Activated CD8-positive, alpha-beta memory T cell treated with anti-CD3 and anti-CD28 coated beads, Interleukin-2, amount 50 U/mL, for 4 hours (primary cell): ENCODE results near the gene C1orf174.

Source experiments
- DNase-seq: peaks from one replicate; pipeline ENCODE4 v3.0.0-alpha.2; 2020

Gene C1orf174

DNA sequence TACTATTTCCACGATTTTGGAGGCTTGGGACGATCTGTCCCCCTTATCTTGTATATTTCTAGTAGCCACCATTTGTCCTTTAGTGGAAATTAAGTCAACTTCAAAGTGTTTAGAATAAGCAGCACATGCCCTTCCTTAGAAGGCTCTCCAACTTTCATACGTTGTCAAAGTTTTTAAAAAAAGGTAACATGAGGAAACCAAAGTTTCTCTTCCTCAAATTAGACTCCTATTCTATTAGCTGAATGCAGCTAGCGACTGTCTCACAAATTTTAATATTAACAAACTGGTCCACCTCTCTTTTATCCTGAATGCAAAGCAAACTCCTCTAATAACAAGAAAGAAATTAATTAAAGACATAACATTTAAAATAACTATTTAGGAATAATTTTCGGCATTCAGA lies 6.9 kb downstream of the C1orf174 start:
- DNase-seq: no peak

DNA sequence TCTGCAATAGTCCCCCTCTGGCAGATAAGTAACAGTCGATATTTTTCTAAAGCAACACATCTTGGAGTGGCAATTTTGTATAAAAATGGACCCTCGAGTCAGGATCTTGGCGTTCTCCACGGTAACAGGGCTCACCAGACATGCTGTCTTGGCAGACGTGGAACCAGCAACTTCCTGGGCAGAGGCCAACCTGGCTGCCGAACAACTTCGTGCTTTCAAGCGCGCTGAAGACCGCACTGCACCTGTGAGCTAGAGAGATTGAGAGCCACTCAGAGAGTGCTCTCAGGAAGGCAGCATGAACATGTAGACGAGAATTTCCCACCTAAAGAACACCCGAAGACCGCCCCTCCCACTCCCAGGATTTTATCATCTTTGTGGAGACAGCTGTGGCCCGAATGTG lies 7.3 kb downstream of the C1orf174 start:
- DNase-seq: no peak

DNA sequence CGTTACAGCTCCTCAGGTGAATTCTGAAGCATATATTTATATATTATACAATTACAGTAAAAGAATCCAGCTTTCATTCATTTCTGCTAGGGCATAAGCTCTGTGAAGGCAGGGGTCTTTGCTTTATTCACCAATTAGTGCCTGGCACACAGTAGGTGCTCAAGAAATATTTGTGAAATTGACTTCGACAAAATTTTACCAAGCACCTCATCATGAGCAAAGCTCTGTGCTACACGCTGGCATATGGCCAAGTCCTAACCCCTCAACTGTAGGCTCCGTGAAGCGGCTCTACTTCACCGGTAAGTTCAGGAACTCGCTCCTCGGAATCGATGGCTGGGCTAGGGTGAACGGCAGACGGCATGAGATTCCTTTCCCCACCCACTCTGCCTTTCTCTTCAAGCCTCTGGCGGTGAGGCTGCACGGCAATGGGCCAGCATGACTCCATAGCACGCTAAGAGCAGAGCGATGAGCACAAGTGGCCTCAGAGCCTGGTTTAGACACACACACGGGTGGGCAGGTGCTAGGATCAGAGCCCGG lies 8.7 kb downstream of the C1orf174 start:
- DNase-seq: no peak

DNA sequence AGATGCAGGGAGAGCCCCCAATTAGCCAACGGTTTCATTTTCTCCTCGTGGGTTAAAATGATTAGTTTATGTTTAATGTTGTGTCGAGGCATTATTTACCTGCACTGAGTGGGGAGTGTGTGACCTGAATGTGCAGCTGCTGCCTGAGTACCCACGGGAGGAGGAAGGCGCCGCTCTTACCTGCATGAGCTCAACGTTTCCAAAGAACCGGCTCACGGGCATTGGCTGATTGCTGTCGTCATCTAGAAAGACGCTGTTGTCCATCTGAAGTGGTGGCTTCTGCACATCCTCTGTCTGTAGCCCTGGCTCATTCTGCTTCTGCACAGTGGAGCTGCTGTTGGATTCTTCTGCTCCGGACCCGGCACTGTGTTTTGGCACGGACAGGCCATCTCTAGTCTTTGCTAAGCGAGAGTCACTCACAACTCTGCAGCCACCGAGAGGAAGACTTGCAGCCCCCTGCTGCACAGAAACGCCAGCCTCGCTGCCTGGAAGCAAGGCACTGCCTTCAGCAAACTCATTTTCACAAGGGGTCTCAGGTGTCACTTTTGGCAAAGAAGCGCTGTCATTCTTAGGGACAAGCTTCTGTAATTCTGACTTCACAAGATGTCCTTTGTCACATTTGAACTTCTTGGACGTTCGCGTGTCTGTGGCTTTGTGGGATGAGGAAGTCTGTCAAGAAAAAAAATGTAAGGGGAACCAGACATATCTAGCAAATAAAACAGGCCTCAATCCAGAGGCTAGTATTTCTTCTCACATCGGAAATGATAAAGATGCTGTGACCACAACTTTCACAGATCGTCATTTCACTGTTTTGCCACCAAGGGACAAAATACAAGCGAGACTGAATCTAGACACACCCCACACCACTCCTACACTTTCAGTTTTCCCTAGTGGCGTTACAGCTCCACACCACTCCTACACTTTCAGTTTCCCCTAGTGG lies 9.4 kb downstream of the C1orf174 start:
- DNase-seq: no peak

DNA sequence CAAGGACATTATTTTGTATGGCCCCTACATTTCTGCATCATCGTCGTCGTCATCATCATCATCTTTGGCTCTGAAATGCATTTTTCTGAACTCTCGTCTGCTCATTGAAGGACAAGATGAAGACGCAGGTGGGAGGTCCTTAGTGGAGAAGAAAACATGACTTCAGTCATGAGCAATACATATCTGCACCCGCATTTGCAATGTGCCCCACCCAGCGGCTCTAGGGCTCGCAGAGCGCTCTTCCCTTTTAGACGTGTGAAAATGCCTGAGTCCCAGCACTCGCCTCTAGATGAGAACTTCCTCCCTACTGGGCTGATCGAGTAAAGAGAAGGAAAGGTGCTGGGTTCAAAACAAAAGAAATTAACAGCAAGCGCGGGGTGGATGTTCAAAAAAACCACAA lies 10.1 kb downstream of the C1orf174 start:
- no peak for DNase-seq

DNA sequence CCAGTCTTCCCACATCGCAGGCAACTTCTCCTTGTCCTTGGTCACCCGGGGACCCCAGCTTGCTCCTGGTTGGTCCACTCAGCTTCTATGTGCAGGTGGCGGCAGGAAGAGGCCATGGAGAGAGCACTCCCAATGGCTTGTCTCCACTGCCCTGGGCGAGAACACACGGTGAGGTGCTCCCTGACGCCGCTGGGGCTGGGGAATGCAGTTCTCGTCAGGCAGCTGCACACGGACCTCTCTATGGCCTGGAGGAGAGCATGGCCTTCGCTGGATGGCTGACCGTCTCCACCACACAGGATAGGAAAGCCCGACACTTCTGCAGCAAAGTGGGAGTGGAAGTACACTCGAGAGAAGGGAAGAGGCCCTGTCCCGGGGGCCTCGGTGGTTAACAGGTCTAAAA lies 11.8 kb downstream of the C1orf174 start:
- no peak for DNase-seq

DNA sequence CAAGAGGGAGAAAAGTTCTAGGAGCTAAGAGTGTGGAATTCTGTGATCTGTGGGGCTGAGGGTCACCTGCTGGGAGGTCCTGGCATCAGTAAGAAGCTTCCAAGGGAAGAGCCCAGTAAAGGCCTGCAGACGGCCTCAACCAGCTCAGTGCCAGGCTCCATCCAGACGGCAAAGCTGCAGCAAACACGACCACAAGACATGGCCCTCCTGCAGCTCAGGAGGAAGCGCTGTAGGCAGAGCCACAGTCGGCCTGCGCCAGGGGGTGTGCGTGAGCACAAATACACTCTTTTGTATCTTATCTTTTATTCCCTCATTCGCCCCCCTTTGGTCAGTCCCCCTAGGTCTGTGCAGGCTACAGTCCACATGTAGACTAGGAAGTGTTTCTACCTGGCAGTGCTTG lies 13.4 kb downstream of the C1orf174 start:
- no peak for DNase-seq

DNA sequence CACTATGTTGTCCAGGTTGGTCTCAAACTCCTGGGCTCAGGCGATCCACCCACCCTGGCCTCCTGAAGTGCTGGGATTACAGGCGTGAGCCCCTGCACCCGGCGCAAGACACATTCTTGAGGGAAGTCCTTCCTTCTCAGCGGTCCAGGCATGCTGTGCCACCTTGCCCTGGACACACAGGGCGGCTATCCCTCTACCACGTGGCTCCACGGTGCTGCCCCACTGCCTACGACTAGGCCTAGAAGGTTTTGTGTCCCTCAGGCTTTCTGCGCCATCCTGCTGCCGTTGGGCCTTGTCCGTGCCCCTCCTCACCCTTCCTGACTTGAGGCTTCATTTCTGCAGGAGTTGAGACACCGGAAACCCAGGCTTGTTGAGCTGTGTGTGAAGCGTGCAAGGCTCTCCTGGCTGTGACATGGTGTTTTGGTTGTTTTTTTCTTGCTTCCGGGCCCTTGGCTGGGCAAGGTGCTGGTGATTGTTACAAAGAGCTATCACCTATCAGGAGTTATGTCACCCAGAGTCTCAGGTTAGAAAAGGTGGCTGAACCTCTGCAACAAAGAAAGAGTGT lies 13.9 kb downstream of the C1orf174 start:
- no peak for DNase-seq

DNA sequence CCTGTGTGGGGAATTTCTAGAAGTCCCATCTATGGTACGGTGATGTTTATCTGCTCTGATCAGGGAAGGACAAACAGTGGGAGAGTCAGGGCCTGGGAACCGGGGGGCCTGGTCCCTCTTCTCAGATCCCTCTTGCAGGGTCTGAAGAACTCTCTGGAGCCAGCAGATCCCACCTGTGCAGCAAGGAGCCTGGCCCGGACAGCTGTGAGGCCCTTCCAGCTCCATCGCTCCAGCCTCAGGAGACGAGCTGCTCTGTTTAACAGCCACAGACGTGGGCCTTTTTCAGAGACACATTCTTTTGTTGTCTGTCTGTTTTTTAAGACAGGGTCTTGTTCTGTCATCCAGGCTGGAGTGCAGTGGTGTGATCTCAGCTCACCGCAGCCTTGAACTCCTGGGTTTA lies 14.5 kb downstream of the C1orf174 start:
- DNase-seq: no peak

DNA sequence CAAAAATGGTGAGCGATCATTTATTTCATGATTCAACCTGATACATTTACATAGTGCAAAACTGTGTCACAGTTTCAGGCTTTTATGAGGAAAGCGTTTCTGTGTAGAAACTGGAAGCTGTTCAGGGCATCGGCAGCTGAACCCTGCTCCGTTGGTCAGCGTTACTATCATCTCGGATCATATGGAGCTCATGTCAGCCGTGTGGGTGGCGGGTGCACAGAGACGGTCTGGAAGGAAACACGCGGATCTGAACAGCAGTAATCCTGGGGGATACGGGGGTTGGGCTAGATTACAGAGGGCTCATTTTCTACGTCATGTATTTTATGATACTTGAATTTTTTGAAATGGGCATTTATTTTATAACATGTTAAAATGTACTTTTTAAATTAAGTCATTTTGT lies 15.1 kb downstream of the C1orf174 start:
- no peak for DNase-seq

DNA sequence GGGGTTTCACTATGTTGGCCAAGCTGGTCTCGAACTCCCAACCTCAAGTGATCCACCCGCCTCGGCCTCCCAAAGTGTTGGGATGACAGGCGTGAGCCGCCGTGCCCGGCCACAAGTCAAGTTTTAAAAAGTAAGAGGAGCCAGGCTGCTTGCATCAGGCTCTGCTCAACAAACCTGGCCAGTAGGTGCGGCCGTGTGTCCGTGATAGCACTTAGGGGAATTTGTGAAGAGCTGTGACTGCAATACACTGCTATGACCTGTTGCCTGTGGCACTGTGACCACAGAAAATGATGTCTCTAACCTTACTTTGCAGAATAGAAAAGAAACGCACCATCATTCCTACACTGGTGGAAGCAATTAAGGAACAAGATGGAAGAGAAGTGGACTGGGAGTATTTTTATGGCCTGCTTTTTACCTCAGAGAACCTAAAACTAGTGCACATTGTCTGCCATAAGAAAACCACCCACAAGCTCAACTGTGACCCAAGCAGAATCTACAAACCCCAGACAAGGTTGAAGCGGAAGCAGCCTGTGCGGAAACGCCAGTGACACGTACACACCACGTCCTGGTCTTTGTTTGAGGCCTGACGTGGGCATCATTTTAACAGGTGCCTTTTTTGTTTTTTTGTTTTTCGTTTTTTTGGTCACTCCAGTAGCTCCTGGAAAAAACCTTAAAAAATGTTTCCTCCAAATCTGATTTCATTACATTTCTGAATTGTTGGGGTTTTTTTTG lies 16.7 kb downstream of the C1orf174 start:
- DNase-seq: no peak

DNA sequence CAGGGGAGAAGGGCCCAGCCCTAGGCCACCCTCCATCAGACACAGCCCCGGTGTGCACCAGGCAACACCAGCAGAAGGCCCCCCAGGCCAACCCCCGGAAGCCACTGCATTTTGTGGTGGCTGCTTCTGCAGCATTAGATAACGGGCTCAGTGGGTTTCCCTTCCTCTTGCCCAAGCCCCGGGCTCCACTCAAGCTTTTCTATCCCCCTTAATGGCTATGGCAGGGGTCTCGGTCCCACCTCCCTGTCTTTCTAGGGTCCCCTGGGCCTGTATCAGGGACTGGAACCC lies 18.9 kb downstream of the C1orf174 start:
- no peak for DNase-seq

DNA sequence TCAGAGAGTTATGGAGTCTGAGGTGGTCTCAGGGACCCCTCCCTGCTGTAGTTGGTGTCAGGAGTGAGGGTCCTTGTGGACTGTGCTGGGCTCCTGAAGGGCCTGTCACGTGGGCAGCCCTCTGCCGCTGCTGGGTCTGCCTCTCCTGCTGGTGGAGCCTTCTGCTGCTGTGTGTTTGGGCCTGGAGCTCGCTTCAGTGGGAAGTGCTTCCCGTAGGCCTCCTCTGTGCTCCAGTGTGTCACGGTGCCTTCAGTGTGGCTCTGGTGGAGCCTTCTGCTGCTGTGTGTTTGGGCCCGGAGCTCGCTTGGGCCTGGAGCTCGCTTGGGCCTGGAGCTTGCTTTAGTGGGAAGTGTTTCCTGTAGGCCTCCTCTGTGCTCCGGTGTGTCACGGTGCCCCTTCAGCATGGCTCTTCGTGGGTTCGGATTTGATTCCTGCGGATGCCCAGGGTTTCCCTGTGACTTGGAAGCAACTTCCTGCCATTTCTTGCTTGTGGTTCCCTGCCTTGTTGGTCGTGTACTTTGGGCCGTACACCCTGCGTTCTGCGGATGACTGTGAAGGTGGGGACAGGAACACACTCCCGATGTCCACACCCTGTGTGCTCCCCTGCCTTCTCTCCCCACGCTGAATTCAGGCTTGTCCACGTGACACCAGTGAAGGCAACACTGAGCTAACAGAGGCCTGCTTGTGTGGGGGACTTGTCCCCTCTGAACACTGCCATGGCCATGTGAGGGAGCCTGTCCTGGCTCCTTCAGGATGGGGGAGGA lies 19.5 kb downstream of the C1orf174 start:
- no peak for DNase-seq

DNA sequence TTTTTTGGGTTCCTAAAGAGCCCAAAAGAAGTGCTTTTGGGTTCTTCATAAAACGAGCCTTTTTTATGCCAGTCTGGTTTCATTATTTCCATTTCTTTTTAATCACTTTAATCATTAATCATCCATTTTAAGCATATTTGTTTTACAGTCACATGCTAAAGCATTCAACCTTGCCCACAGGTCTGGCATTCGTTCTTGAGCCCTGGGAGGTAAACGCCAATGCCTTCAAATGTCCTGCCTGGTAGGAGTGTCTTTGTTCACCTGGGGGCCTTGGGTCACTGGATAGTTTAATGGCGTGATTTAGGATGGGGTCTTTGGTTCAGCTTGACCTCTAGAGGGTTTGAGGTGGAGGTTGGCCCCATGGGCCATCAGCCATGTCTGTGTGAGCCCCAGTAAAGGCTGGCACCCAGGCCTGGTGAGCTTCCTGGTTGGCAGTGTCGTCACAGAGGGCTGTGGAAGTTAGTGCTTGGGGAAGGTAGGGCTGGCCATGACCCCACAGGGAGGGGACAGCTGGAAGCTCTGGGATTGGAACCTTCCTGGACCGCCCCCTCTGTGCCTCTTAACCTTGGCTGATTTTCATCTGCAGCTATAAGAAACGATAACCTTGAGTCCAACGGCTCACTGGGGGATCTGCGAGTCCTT lies 20.2 kb downstream of the C1orf174 start:
- DNase-seq: no peak

DNA sequence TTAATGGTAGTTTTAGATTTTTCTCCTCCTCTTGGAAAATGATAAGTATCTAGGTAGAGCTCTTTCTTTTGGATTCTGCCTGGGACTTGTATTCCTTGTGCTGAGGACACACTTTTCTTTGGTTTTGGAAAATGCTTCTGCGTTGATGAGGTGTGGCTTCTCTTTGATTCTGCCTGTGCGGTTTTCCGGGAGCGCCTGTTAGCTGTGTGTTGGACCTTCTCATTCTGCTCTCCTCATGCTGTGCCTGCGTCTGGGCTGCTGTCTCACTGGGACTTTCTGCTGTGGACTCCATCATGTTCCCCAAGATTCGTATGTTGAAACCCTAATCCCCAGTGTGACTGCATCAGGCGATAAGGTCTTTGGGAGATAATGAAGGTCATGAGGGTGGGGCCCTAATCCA lies 21.0 kb downstream of the C1orf174 start:
- DNase-seq: no peak

DNA sequence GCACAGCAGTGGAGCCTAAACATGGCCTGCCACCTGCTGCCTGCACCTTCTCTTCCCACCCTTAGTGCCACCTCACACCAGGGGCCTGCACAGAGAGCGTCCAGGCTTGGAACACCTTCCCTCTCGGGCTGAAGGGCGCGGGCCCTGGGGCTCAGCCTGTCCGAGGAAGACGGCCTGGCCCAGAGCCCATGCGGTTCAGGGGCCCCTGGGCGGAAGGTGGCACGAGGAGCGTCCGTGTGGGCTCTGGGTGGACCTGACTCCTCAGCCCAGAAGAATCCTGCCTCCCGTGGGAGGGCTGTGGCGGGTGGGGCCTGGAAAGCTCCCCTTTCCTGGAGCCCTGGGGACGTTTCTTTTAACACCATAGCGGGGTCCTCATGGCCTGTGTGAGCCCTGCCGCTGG lies 23.4 kb downstream of the C1orf174 start:
- DNase-seq: no peak

DNA sequence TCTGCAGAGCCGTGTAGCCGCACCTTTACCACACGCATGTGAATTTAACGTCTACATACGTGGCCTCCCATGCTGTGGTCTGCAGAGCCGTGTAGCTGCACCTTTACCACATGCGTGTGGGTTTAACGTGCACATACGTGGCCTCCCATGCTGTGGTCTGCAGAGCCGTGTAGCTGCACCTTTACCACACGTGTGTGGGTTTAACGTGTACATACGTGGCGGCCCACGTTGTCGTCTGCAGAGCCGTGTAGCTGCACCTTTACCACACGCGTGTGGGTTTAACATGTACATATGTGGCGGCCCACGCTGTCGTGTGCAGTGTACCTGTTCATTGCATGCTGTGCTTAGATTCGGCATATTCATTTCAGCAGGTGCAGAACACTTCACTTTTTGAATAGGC lies 25.3 kb downstream of the C1orf174 start:
- no peak for DNase-seq

DNA sequence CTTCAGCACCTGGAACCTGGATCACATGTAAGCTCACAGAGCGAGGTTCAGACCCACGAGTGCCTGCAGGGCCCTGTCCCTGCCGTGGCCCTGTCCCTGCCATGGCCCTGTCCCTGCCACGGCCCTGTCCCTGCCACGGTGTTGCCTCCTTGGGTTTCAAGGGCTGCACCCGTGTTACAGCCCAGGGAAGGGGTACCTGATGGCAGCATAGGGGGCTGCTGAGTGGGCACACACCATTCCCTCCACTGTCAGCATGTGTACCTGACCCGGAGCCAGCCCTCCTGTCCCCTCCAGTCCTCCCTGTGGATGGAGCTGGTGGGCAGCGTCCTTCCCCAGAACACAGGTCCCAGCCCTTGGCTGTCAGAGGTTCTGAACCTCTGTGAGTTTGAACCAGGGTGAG lies 27.5 kb downstream of the C1orf174 start:
- DNase-seq: no peak

DNA sequence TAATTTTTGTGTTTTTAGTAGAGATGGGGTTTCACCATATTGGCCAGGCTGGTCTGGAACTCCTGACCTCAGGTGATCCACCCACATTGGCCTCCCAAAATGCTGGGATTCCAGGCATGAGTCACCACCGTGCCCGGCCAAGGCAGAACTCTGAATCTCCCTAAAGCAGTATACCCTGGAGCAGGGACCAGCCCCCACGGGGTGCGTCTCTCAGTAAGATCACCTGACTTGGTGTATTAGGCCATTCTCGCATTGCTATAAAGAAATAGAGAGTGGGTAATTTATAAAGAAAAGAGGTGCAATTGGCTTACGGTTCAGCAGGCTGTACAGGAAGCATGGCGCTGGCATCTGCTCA lies 28.6 kb downstream of the C1orf174 start:
- DNase-seq: no peak

DNA sequence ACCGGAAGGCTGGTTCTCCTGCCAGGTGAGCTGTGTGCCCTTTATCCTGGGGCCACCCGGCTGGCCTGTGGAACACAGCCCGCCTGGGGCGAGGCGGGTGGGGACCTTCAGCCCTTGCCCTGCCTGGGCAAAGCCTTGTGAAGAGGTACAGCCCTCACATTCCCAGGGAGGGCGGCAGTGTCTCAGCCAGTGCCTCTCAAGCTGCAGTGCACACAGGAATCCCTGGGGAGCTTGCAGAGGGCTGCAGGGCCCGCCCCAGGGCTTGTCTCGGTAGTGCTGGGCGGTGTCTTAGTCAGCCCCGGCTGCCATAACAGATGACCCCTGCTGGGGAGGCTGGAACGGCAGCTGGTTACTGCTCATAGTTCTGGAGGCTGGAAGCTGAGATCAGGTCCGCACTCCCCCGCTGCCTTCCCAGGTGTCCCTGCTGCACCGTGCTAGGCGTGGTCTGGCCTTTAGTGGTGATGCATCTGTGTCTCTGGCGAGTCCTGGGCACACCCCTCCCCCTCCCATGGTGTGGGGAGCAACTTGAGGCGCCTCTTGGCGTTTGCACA lies 30.2 kb downstream of the C1orf174 start:
- DNase-seq: no peak

DNA sequence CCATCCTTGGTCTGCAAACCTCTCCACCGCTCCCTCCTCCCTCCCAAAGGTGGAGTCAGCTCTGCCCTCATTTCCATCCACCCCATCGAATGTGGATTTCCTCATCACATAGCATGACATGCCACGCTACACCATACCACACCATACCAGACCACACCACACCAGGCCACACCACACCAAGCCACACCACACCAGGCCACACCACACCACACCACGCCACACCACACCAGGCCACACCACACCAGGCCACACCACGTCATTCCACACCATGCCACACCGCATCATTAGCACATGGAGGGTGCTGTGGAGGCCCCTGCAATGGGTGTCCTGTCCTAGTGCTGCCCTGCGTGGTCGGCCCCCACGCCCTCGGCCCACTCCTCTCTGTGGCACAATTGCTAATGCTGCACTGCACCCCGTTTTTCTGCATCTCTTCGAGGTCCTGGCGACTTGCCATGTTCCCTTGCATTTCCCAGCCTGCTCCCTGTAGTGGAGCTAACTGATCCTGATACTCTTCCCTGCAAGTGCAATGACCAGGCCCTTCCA lies 31.5 kb downstream of the C1orf174 start:
- no peak for DNase-seq

DNA sequence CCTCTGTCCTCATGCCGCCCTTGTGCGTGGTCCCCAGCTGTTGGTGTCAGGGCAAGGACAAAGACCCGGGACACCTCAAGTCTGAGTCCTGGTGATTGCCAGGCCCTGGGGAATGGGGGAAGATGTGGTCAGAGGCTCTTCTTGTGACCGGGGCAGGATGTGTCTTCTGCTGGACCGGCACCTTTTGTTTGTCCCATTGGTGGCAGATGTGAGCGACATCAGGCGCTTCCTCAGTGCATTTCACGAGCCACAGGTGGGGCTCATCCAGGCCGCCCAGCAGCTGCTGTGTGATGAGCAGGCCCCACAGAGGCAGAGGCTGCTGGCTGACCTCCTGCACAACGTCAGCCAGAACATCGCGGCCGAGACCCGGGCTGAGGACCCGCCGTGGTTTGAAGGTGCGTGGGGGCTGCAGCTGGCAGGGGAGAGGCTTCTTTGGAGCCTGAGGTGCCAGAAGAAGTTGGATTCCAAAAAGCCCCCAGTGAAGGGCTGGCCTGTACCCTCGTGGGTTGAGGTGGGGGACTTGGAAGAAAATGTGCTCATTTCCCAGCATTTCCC lies 34.4 kb downstream of the C1orf174 start:
- no peak for DNase-seq
